HepG2 (cell line): Measurements from ENCODE around the gene TRIM27. TPM values are rescaled to one million over a fixed set of nuclear protein-coding genes. Genes with fewer than 3 reads are reported as not detected.

Experiments used
- CC2D1A ChIP-seq: sonication (generic); formaldehyde crosslinking; IDR thresholded peaks from 2 replicates; pipeline ENCODE4 v1.8.1; 2023; ENCODE audit warnings: mild to moderate bottlenecking, missing genetic modification reagents
- ELF1 ChIP-seq: sonication (generic); formaldehyde crosslinking; IDR thresholded peaks from 2 replicates; pipeline ENCODE4 v1.4.0; 2020; ENCODE audit warnings: missing genetic modification reagents
- HMGA1 ChIP-seq: sonication (generic); formaldehyde crosslinking; conservative IDR thresholded peaks from 2 replicates; pipeline ENCODE4 v1.4.0; 2020; ENCODE audit warnings: missing genetic modification reagents
- KMT2A ChIP-seq: sonication (generic); formaldehyde crosslinking; IDR thresholded peaks from 2 replicates; pipeline ENCODE4 v1.4.0; 2020; ENCODE audit warnings: missing genetic modification reagents
- MIER3 ChIP-seq: IDR thresholded peaks from 2 replicates; pipeline ENCODE4 v1.6.1; 2016; ENCODE audit warnings: missing compliant biosample characterization, borderline replicate concordance
- PHF21A ChIP-seq: sonication (generic); formaldehyde crosslinking; IDR thresholded peaks from 2 replicates; pipeline ENCODE4 v1.5.0; 2020; ENCODE audit warnings: mild to moderate bottlenecking, missing genetic modification reagents
- SIX4 ChIP-seq: sonication (generic); formaldehyde crosslinking; IDR thresholded peaks from 2 replicates; pipeline ENCODE4 v1.4.0; 2020; ENCODE audit warnings: missing genetic modification reagents
- SMYD3 ChIP-seq: sonication (generic); formaldehyde crosslinking; IDR thresholded peaks from 2 replicates; pipeline ENCODE4 v1.8.1; 2023; ENCODE audit warnings: mild to moderate bottlenecking, missing genetic modification reagents
- SPEN ChIP-seq: sonication (generic); formaldehyde crosslinking; IDR thresholded peaks from 2 replicates; pipeline ENCODE4 v1.5.1; 2020; ENCODE audit warnings: low read depth, mild to moderate bottlenecking, missing genetic modification reagents
- STAG1 ChIP-seq: sonication (generic); formaldehyde crosslinking; IDR thresholded peaks from 2 replicates; pipeline ENCODE4 v1.4.0; 2020; ENCODE audit warnings: missing genetic modification reagents
- TBX3 ChIP-seq: fragments of 450-650 bp; IDR thresholded peaks from 2 replicates; pipeline ENCODE4 v1.6.1; 2017; ENCODE audit warnings: antibody characterized with exemption, mild to moderate bottlenecking, inconsistent platforms, borderline replicate concordance
- TCF12 ChIP-seq, 2 experiments: fragments of 450-650 bp in 1 of 2; sonication (generic) in 1 of 2; formaldehyde crosslinking in 1 of 2; IDR thresholded peaks; 2 replicates each; pipeline versions ENCODE4 v1.6.1 to v1.8.0; 2017 to 2022; ENCODE audit warnings: antibody characterized with exemption in 1 of 2, mild to moderate bottlenecking in 1 of 2, missing genetic modification reagents in 1 of 2, moderate library complexity in 1 of 2
- TSC22D2 ChIP-seq: sonication (generic); formaldehyde crosslinking; IDR thresholded peaks from 2 replicates; pipeline ENCODE4 v1.5.1; 2020; ENCODE audit warnings: missing genetic modification reagents, mild to moderate bottlenecking, borderline replicate concordance
- ZBTB20 ChIP-seq: sonication (generic); formaldehyde crosslinking; IDR thresholded peaks from 2 replicates; pipeline ENCODE4 v1.8.1; 2023; ENCODE audit warnings: missing genetic modification reagents, low read depth, mild to moderate bottlenecking, borderline replicate concordance
- ZNF570 ChIP-seq: sonication (generic); formaldehyde crosslinking; IDR thresholded peaks from 2 replicates; pipeline ENCODE4 v1.4.0; 2020; ENCODE audit warnings: mild to moderate bottlenecking, missing genetic modification reagents, borderline replicate concordance
- ZNF83 ChIP-seq: sonication (generic); formaldehyde crosslinking; IDR thresholded peaks from 2 replicates; pipeline ENCODE4 v1.4.0; 2020; ENCODE audit warnings: missing genetic modification reagents, mild to moderate bottlenecking, borderline replicate concordance
- ZNF841 ChIP-seq: sonication (generic); formaldehyde crosslinking; IDR thresholded peaks from 2 replicates; pipeline ENCODE4 v1.8.1; 2023; ENCODE audit warnings: missing genetic modification reagents, borderline replicate concordance
- ZNF879 ChIP-seq: sonication (generic); formaldehyde crosslinking; IDR thresholded peaks from 2 replicates; pipeline ENCODE4 v1.8.1; 2023; ENCODE audit warnings: missing genetic modification reagents
- polyA plus RNA-seq, 8 experiments: library from polyadenylated mRNA; depleted of rRNA in 3 of 8; stranded (reverse) in 7 of 8; unstranded in 1 of 8; fragments of >200 nt; fragmentation: Illumina TruSeq in 4 of 8; extraction: Trizol in 4 of 8; gene quantifications; 2 replicates each; pipeline versions ENCODE4 v1.2.1 to v1.2.3, GENCODE V29; 2011 to 2016; ENCODE audit warnings: low read depth in 4 of 8, missing spikeins in 1 of 8, mixed read lengths in 1 of 8; ENCODE audit not compliant: insufficient read depth in 1 of 8
- total RNA-seq, 5 experiments: library from RNA; depleted of rRNA; stranded (reverse); fragments of >200 nt; fragmentation: Illumina TruSeq; extraction: Trizol; gene quantifications; 2 replicates each; pipeline ENCODE4 v1.2.3, GENCODE V29; 2016; ENCODE audit warnings: low read depth in 1 of 5
- TF ChIP-seq, protein P1 (sequence below): sonication (generic); formaldehyde crosslinking; IDR thresholded peaks from 2 replicates; pipeline ENCODE4 v1.4.0; 2020; ENCODE audit warnings: missing genetic modification reagents, borderline replicate concordance
- TF ChIP-seq, protein P2 (sequence below): sonication (generic); formaldehyde crosslinking; IDR thresholded peaks from 2 replicates; pipeline ENCODE4 v1.4.0; 2020; ENCODE audit warnings: mild to moderate bottlenecking, missing genetic modification reagents
- TF ChIP-seq, protein P3 (sequence below): sonication (generic); formaldehyde crosslinking; IDR thresholded peaks from 2 replicates; pipeline ENCODE4 v1.5.0; 2020; ENCODE audit warnings: missing genetic modification reagents
- TF ChIP-seq, protein P4 (sequence below): sonication (generic); formaldehyde crosslinking; IDR thresholded peaks from 2 replicates; pipeline ENCODE4 v1.4.0; 2020; ENCODE audit warnings: missing genetic modification reagents

Gene TRIM27
- total and polyA plus RNA-seq, 2 of the 13 experiments (the other 11 are each of a cell fraction or from before 2014, with no cell fraction given): 88.6 to 112 TPM

DNA sequence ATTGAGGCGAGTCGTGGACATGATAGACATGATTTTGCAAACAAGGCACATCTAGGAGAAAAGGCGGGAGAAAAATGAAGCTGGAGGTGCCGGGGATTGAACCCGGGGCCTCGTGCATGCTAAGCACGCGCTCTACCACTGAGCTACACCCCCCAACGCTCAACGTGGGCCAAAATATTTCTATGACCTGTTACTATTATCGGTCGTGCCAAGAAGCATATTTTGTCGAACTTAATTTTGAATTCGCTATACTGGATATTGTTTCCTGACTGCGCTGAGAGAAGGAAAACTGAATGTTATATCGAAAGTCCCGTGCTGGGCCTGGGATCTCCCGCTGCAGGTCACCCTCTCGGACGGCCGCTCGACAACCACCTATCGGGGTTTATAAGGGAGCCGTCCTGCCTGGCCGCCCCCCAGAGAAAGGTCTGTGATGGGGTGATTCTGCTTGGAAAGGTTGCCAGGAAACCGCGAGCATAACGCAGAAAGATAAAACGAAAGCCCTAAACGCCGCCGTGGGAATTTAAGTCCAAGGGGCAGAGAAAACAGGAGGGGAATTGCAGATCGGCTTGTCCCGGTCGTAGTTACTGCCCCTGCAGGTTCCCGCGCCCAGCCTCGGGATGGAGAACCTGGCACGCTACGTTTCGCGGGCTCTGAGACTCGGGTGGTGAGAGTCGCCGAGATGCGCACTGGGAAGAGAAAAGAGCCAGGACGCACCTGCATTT is 60.0 kb downstream of the TRIM27 start (continued):
- TF ChIP-seq, protein P1, sequence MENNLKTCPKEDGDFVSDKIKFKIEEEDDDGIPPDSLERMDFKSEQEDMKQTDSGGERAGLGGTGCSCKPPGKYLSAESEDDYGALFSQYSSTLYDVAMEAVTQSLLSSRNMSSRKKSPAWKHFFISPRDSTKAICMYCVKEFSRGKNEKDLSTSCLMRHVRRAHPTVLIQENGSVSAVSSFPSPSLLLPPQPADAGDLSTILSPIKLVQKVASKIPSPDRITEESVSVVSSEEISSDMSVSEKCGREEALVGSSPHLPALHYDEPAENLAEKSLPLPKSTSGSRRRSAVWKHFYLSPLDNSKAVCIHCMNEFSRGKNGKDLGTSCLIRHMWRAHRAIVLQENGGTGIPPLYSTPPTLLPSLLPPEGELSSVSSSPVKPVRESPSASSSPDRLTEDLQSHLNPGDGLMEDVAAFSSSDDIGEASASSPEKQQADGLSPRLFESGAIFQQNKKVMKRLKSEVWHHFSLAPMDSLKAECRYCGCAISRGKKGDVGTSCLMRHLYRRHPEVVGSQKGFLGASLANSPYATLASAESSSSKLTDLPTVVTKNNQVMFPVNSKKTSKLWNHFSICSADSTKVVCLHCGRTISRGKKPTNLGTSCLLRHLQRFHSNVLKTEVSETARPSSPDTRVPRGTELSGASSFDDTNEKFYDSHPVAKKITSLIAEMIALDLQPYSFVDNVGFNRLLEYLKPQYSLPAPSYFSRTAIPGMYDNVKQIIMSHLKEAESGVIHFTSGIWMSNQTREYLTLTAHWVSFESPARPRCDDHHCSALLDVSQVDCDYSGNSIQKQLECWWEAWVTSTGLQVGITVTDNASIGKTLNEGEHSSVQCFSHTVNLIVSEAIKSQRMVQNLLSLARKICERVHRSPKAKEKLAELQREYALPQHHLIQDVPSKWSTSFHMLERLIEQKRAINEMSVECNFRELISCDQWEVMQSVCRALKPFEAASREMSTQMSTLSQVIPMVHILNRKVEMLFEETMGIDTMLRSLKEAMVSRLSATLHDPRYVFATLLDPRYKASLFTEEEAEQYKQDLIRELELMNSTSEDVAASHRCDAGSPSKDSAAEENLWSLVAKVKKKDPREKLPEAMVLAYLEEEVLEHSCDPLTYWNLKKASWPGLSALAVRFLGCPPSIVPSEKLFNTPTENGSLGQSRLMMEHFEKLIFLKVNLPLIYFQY: peak; percentile 71; the same call in 1 of the 2 replicates
- TF ChIP-seq ZNF879 (0 out of 2 replicates have a peak, but pooled peaks have one; percentile 36), CC2D1A (CRISPR knock-in tag) (0 out of 2 replicates have a peak, but pooled peaks have one; percentile 28), TBX3 (no peak), SMYD3 (CRISPR knock-in tag) (peak; percentile 96), TSC22D2 (peak; percentile 69), PHF21A (CRISPR knock-in tag) (no peak; the same call in 1 of the 2 replicates), MIER3 (CRISPR knock-in tag) (no peak; the same call in none of the 2 replicates), ZNF83 (CRISPR knock-in tag) (no peak), ZNF841 (peak; percentile 54; the same call in 1 of the 2 replicates), SIX4 (no peak), TCF12 (IDR thresholded peaks at IDR 0.05) (no peak), TCF12 (CRISPR knock-in tag; IDR thresholded peaks at IDR 0.05) (0 out of 2 replicates have a peak, but pooled peaks have one; percentile 57), KMT2A (CRISPR knock-in tag) (no peak; the same call in 1 of the 2 replicates), ZBTB20 (CRISPR knock-in tag) (peak; percentile 58; the same call in 1 of the 2 replicates), ZNF570 (CRISPR knock-in tag) (peak; percentile 50; the same call in 1 of the 2 replicates), ELF1 (CRISPR knock-in tag) (peak; percentile 26), SPEN (CRISPR knock-in tag) (peak; percentile 73; the same call in 1 of the 2 replicates), HMGA1 (CRISPR knock-in tag) (no peak), STAG1 (CRISPR knock-in tag) (peak; percentile 50; the same call in 1 of the 2 replicates)
- TF ChIP-seq, protein P2, sequence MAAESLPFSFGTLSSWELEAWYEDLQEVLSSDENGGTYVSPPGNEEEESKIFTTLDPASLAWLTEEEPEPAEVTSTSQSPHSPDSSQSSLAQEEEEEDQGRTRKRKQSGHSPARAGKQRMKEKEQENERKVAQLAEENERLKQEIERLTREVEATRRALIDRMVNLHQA (CRISPR knock-in tag): no peak; the same call in 1 of the 2 replicates
- TF ChIP-seq, protein P3, sequence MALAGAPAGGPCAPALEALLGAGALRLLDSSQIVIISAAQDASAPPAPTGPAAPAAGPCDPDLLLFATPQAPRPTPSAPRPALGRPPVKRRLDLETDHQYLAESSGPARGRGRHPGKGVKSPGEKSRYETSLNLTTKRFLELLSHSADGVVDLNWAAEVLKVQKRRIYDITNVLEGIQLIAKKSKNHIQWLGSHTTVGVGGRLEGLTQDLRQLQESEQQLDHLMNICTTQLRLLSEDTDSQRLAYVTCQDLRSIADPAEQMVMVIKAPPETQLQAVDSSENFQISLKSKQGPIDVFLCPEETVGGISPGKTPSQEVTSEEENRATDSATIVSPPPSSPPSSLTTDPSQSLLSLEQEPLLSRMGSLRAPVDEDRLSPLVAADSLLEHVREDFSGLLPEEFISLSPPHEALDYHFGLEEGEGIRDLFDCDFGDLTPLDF (CRISPR knock-in tag): peak; percentile 72; the same call in 1 of the 2 replicates
- TF ChIP-seq, protein P4, sequence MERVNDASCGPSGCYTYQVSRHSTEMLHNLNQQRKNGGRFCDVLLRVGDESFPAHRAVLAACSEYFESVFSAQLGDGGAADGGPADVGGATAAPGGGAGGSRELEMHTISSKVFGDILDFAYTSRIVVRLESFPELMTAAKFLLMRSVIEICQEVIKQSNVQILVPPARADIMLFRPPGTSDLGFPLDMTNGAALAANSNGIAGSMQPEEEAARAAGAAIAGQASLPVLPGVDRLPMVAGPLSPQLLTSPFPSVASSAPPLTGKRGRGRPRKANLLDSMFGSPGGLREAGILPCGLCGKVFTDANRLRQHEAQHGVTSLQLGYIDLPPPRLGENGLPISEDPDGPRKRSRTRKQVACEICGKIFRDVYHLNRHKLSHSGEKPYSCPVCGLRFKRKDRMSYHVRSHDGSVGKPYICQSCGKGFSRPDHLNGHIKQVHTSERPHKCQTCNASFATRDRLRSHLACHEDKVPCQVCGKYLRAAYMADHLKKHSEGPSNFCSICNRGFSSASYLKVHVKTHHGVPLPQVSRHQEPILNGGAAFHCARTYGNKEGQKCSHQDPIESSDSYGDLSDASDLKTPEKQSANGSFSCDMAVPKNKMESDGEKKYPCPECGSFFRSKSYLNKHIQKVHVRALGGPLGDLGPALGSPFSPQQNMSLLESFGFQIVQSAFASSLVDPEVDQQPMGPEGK: peak; percentile 31; the same call in 1 of the 2 replicates
